ENCODE measurements around the gene ADGRG1. TPM values are rescaled to one million over a fixed set of nuclear protein-coding genes. Genes with fewer than 3 reads are reported as not detected.

The ADGRG1 gene
- total RNA-seq, 3 donors from 2014 or later, result 3.6 to 11.9 (median 6.7) TPM

DNA sequence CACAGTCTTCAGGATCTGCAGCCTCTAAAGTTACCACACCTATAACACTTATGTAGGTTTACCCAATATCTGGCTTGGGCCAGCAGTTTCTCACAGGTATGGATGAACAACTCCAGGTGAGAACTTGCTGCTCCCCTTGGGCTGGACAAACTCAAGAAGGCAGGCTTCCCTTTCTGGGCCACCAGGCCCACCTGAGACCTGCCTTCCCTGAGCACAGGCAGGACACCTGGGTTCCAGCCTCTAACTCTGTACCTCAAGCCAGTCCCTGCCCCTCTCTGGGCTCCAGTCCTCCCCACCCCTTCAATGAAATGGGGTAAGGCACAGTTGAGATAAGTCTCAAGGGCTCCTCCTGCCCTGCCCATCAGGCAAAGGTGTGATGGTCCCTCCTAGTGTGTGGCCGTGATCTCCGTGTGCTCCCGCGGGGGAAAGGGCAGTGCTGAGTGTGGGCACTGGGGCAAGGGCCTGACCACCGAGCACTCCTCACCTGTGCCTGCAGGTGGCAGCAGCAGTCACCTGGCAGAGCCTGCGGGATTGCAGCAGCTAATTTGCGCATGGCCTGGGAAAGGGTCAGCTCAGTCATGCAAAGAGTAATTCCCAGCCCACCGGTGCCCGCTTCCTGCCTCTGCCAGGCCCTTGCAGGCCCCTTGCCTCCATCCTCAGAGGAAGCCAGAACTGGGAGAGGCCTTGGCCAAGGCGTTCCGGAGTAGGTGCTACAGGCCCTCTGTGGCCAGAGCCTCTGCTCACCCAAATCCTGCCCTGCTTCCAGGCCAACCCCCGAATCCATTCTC, 28.2 kb upstream of the ADGRG1 start:
- DNase-seq (no peak), ATAC-seq (no peak)
- Mint-ChIP-seq H3K4me1 (ENCODE audit: low read depth) (peaks cover 44% of the 10 kb centered on the region), H3K4me3 (no peak overlapping the region), H3K36me3 (ENCODE audit: insufficient read depth) (peaks cover 4% of the 10 kb centered on the region), H3K9me3 (peaks cover 10% of the 10 kb centered on the region), H3K27me3 (ENCODE audit: low read depth) (peaks cover 2% of the 10 kb centered on the region)

DNA sequence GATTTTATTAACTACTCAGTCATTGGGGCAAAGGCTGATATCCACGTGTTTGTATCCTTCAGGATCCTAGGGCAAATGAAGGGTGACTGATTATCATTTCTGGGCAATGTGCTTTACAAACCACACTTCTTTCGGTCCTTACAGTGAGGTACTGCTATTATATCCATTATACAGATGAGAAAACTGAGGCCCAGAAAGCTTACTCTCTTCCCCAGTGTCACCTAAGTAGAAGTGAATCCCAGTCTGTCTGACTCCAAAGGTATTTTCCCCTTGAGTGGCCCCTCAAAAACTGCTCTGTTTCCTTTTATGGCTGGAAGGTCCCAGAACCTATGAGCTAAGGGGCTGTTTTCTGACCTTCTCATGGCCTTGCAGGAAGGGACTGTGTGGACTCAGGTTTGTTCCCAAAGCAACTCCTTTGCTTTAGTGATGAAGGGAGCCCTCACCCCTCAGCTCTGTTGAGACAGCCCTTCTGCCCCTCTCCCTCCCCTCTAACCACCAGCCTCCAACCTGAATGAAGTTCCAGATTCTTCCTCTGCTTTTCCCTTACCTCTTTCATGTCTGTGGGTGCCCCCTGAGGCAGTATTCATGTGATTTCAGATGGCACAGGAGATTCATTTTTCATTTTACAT, 27.4 kb upstream of the ADGRG1 start:
- ATAC-seq (no peak), DNase-seq (no peak)
- H3K9me3 Mint-ChIP-seq, result peaks cover 6% of the 10 kb centered on the region
- H3K27me3 Mint-ChIP-seq (ENCODE audit: low read depth), result peaks cover 2% of the 10 kb centered on the region
- peaks cover 2% of the 10 kb centered on the region for H3K36me3 Mint-ChIP-seq (ENCODE audit: insufficient read depth)
- peaks cover 44% of the 10 kb centered on the region for H3K4me1 Mint-ChIP-seq (ENCODE audit: low read depth)
- H3K4me3 Mint-ChIP-seq, result no peak overlapping the region

- ATAC-seq (peak; percentile 95), DNase-seq (no peak)
- Mint-ChIP-seq H3K27me3 (ENCODE audit: low read depth) (peaks cover 2% of the 10 kb centered on the region), H3K4me1 (ENCODE audit: low read depth) (peaks cover 44% of the 10 kb centered on the region), H3K36me3 (ENCODE audit: insufficient read depth) (peaks cover 2% of the 10 kb centered on the region), H3K9me3 (peaks cover 6% of the 10 kb centered on the region), H3K4me3 (peak overlapping the region; percentile 31)
Measured at GRCh38 chr16:57601801-57602478, 26.5 kb upstream of the ADGRG1 start.

GRCh38 chr16:57603115-57604024, 25.1 kb upstream of the ADGRG1 start:
- Mint-ChIP-seq H3K27me3 (ENCODE audit: low read depth) (peaks cover 2% of the 10 kb centered on the region), H3K9me3 (no peaks in the 10 kb centered on the region), H3K4me3 (peak overlapping the region; percentile 19), H3K4me1 (ENCODE audit: low read depth) (peaks cover 44% of the 10 kb centered on the region), H3K36me3 (ENCODE audit: insufficient read depth) (no peaks in the 10 kb centered on the region)
- ATAC-seq (no peak), DNase-seq (no peak)

DNA sequence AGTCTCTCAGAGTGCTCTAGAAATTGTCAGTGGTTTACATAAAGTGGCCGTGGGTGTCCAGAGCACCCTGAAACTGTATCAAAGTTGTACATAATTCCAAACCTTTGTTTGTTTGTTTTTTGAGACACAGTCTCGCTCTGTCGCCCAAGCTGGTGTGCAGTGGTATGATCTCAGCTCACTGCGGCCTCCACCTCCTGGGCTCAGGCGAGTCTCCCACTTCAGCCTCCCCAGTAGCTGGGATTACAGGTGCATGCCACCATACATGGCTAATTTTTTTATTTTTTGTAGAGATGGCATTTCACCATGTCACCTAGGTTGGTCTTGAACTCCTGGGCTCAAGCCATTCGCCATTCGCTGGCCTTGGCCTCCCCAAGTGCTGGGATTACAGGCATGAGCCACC, 24.3 kb upstream of the ADGRG1 start:
- ATAC-seq (no peak), DNase-seq (no peak)
- Mint-ChIP-seq H3K36me3 (ENCODE audit: insufficient read depth) (no peaks in the 10 kb centered on the region), H3K4me1 (ENCODE audit: low read depth) (peaks cover 51% of the 10 kb centered on the region), H3K9me3 (no peaks in the 10 kb centered on the region), H3K4me3 (no peak overlapping the region), H3K27me3 (ENCODE audit: low read depth) (peaks cover 2% of the 10 kb centered on the region)

- H3K4me1 Mint-ChIP-seq (ENCODE audit: low read depth), result peaks cover 57% of the 10 kb centered on the region
- no peaks in the 10 kb centered on the region for H3K9me3 Mint-ChIP-seq
- DNase-seq, result no peak
- no peaks in the 10 kb centered on the region for H3K36me3 Mint-ChIP-seq (ENCODE audit: insufficient read depth)
- peaks cover 2% of the 10 kb centered on the region for H3K27me3 Mint-ChIP-seq (ENCODE audit: low read depth)
- H3K4me3 Mint-ChIP-seq, result no peak overlapping the region
- no peak for ATAC-seq
Measured at GRCh38 chr16:57606147-57606846, 22.1 kb upstream of the ADGRG1 start.

DNA sequence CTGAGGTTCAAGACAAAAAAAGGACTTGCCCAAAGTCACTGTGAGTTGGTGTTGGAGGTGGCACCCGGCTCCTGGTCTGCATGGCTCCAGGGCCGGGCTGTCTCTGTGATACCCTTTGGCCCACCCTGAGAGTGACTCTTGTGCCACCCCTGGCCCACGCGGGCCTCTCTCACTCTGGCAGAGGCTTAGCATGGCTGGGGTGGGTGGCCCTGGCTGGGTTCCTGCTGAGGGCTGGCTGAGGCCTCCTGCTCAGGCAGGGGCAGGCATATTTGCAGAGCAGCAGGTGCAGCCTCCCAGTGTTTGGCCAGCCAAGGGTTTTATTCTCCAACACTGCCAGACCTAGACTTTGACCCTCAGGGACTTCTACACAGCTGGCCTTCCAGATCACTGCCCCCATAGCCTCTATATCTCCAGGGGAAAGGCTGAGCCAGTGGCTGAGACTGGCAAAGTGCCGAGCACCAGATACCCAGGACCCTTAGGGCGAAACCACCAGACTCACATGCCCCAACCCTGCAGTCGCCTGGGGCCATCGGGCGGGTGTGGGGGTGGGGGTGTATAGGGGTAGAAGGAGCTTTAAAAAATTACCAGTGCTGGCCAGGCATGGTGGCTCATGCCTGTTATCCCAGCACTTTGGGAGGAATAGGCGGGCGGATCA, 21.5 kb upstream of the ADGRG1 start:
- no peak for ATAC-seq
- Mint-ChIP-seq H3K4me3 (no peak overlapping the region), H3K27me3 (ENCODE audit: low read depth) (peaks cover 2% of the 10 kb centered on the region), H3K9me3 (no peaks in the 10 kb centered on the region), H3K36me3 (ENCODE audit: insufficient read depth) (no peaks in the 10 kb centered on the region), H3K4me1 (ENCODE audit: low read depth) (peaks cover 53% of the 10 kb centered on the region)
- DNase-seq, result no peak

- Mint-ChIP-seq H3K36me3 (ENCODE audit: insufficient read depth) (no peaks in the 10 kb centered on the region), H3K4me1 (ENCODE audit: low read depth) (peaks cover 45% of the 10 kb centered on the region), H3K4me3 (no peak overlapping the region), H3K27me3 (ENCODE audit: low read depth) (peaks cover 2% of the 10 kb centered on the region), H3K9me3 (no peaks in the 10 kb centered on the region)
- DNase-seq, result no peak
- no peak for ATAC-seq
Measured at GRCh38 chr16:57607676-57608461, 20.6 kb upstream of the ADGRG1 start.

GRCh38 chr16:57608462-57609113, 19.8 kb upstream of the ADGRG1 start:
- DNase-seq, result no peak
- no peak for ATAC-seq
- H3K9me3 Mint-ChIP-seq, result no peaks in the 10 kb centered on the region
- H3K4me1 Mint-ChIP-seq (ENCODE audit: low read depth), result peaks cover 38% of the 10 kb centered on the region
- H3K4me3 Mint-ChIP-seq, result no peak overlapping the region
- H3K27me3 Mint-ChIP-seq (ENCODE audit: low read depth), result no peaks in the 10 kb centered on the region
- H3K36me3 Mint-ChIP-seq (ENCODE audit: insufficient read depth), result no peaks in the 10 kb centered on the region

DNA sequence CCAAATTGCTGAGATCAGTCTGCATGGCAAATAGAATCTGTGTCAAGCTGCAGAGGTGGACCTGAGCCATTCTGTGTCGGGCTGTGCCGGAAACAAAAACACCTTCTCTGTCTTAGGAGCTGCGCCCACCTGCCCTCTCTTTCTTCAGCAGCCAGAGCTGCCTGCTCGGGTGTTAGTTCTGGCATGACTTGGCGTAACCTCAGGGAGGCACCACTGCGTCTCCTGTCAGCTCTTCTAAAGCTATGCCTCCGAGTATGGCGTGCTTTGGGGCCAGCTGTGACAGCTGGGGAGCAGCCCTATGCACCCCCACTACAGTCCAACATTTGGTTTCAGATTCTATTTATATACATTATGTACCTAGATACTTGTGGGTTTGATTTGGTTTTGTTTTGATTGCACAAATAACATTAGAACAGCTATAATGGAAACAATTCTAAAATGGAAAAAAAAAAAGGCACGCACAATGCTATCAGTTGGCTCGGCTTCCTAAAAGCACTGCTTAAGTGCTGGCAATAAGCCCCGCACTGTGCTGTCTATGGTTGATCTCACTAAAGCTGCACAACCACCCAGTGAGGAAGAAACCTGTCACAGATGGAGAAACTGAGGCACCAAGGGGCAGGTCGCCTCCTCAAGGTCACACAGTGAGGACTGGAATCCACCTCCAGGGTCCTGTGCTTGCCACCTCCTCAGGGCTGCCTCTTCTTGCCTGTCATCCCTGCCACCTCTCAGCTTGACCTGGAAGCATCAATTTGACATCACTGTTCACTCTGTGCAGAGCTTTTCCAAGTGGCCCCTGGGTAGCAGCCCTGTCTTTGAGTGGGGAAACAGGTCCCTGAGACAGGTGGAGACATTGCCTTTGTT, 18.7 kb upstream of the ADGRG1 start:
- H3K4me3 Mint-ChIP-seq, result peak overlapping the region; percentile 64
- no peaks in the 10 kb centered on the region for H3K27me3 Mint-ChIP-seq (ENCODE audit: low read depth)
- DNase-seq, result no peak
- peaks cover 46% of the 10 kb centered on the region for H3K4me1 Mint-ChIP-seq (ENCODE audit: low read depth)
- no peaks in the 10 kb centered on the region for H3K36me3 Mint-ChIP-seq (ENCODE audit: insufficient read depth)
- H3K9me3 Mint-ChIP-seq, result no peaks in the 10 kb centered on the region
- peak; percentile 96 to 97 for ATAC-seq

DNA sequence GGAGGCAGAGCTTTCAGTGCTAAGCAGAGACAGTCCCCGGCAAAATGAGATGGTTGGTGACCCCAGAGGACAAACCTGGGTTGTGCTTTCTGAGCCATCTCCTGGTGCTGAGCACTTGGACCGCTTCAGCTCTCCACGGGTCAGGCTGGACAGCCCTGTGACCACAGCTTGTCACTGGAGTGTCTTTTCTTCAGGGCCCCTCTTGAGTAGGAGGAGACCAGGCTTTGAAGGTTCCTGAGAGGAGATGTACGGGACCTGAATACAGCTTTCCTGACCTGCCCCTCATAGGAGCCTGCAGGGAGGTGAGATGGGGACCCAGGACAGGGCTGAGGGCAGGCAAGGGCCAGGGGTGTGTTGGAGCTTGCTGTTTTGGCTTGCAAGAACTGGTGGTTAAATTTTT, 17.8 kb upstream of the ADGRG1 start:
- no peaks in the 10 kb centered on the region for H3K9me3 Mint-ChIP-seq
- peaks cover 46% of the 10 kb centered on the region for H3K4me1 Mint-ChIP-seq (ENCODE audit: low read depth)
- no peaks in the 10 kb centered on the region for H3K27me3 Mint-ChIP-seq (ENCODE audit: low read depth)
- H3K36me3 Mint-ChIP-seq (ENCODE audit: insufficient read depth), result no peaks in the 10 kb centered on the region
- no peak for ATAC-seq
- peak overlapping the region; percentile 6 for H3K4me3 Mint-ChIP-seq
- DNase-seq, result no peak

All from activated T-cell treated with anti-CD3 and anti-CD28 coated beads, Interleukin-2, amount 50 U/mL, for 4 hours (primary cell).